LNCAP (cell line): ENCODE results near the gene SHH.

Experiments
- CTCF ChIP-seq: fragments of 450-650 bp; IDR thresholded peaks from 2 replicates; pipeline ENCODE4 v1.5.1; 2017; ENCODE audit warnings: mild to moderate bottlenecking

The SHH gene

GRCh38 chr7:155805826-155806095 is 6.5 kb downstream of the SHH start:
- TF ChIP-seq CTCF = no peak

GRCh38 chr7:155804897-155805825 is 7.1 kb downstream of the SHH start:
- peak; percentile 72 for TF ChIP-seq CTCF

GRCh38 chr7:155804431-155804831 is 7.8 kb downstream of the SHH start:
- no peak for TF ChIP-seq CTCF

- no peak for TF ChIP-seq CTCF
Measured at GRCh38 chr7:155803418-155804376, 8.6 kb downstream of the SHH start.

GRCh38 chr7:155802906-155803417 is 9.3 kb downstream of the SHH start:
- no peak for TF ChIP-seq CTCF

GRCh38 chr7:155802291-155802690 is 10.0 kb downstream of the SHH start:
- no peak for TF ChIP-seq CTCF

- TF ChIP-seq CTCF = no peak
Measured at GRCh38 chr7:155800741-155801267, 11.5 kb downstream of the SHH start.
